ENCODE measurements around the gene TBR1. TPM values are rescaled to one million over a fixed set of nuclear protein-coding genes. Genes with fewer than 3 reads are reported as not detected.

The TBR1 gene
- total RNA-seq, 2 donors from 2014 or later = not detected

- H3K27me3 ChIP-seq (replicated peaks; ENCODE audit: insufficient read depth) = peaks cover 27% of the 10 kb centered on the region
- no peak overlapping the region for H3K4me3 ChIP-seq
- TF ChIP-seq CTCF (IDR thresholded peaks at IDR 0.05) = no peak
- no peaks in the 10 kb centered on the region for H3K36me3 ChIP-seq
- H3K9me3 ChIP-seq = no peaks in the 10 kb centered on the region
- peaks cover 3 to 7% of the 10 kb centered on the region in 2 donors for H3K4me1 ChIP-seq (ENCODE audit: control insufficient read depth in 1 of 2, low read depth in 2 of 2)
- ATAC-seq (ENCODE audit: insufficient number of reproducible peaks, low FRiP score, low read depth) = no peak
- no peak overlapping the region for H3K27ac ChIP-seq
- no peak for DNase-seq (ENCODE audit: low spot score)
These were observed 14.3 kb downstream of the TBR1 start for GRCh38 chr2:161430386-161430785.

- no peak overlapping the region for H3K27ac ChIP-seq
- no peaks in the 10 kb centered on the region for H3K9me3 ChIP-seq
- TF ChIP-seq CTCF (IDR thresholded peaks at IDR 0.05) = no peak
- no peaks in the 10 kb centered on the region for H3K36me3 ChIP-seq
- H3K4me3 ChIP-seq = no peak overlapping the region
- ATAC-seq (ENCODE audit: insufficient number of reproducible peaks, low FRiP score, low read depth) (no peak), DNase-seq (ENCODE audit: low spot score) (no peak)
- peaks cover 10% of the 10 kb centered on the region for H3K27me3 ChIP-seq (replicated peaks; ENCODE audit: insufficient read depth)
- peaks cover 0 to 3% of the 10 kb centered on the region in 2 donors for H3K4me1 ChIP-seq (ENCODE audit: control insufficient read depth in 1 of 2, low read depth in 2 of 2)
These were observed 16.0 kb downstream of the TBR1 start for GRCh38 chr2:161432107-161432506.

- no peak for TF ChIP-seq CTCF (IDR thresholded peaks at IDR 0.05)
- DNase-seq (ENCODE audit: low spot score) (no peak), ATAC-seq (ENCODE audit: insufficient number of reproducible peaks, low FRiP score, low read depth) (no peak)
- H3K9me3 ChIP-seq = no peaks in the 10 kb centered on the region
- no peaks in the 10 kb centered on the region for H3K4me1 ChIP-seq (ENCODE audit: control insufficient read depth in 1 of 2, low read depth in 2 of 2)
- H3K4me3 ChIP-seq = no peak overlapping the region
- H3K36me3 ChIP-seq = no peaks in the 10 kb centered on the region
- H3K27me3 ChIP-seq (replicated peaks; ENCODE audit: insufficient read depth) = no peaks in the 10 kb centered on the region
- H3K27ac ChIP-seq = no peak overlapping the region
These were observed 18.0 kb downstream of the TBR1 start for GRCh38 chr2:161434118-161434517.

- Histone ChIP-seq H3K36me3 (no peaks in the 10 kb centered on the region), H3K4me3 (no peak overlapping the region), H3K27me3 (replicated peaks; ENCODE audit: insufficient read depth) (no peaks in the 10 kb centered on the region), H3K27ac (no peak overlapping the region), H3K9me3 (no peaks in the 10 kb centered on the region), H3K4me1 (ENCODE audit: control insufficient read depth in 1 of 2, low read depth in 2 of 2) (no peaks in the 10 kb centered on the region)
- no peak for ATAC-seq (ENCODE audit: insufficient number of reproducible peaks, low FRiP score, low read depth)
- no peak for DNase-seq (ENCODE audit: low spot score)
- no peak for TF ChIP-seq CTCF (IDR thresholded peaks at IDR 0.05)
These were observed 20.3 kb downstream of the TBR1 start for GRCh38 chr2:161436411-161436810.

- no peak for ATAC-seq (ENCODE audit: insufficient number of reproducible peaks, low FRiP score, low read depth)
- DNase-seq (ENCODE audit: low spot score) = no peak
- Histone ChIP-seq H3K27me3 (replicated peaks; ENCODE audit: insufficient read depth) (no peaks in the 10 kb centered on the region), H3K36me3 (no peaks in the 10 kb centered on the region), H3K4me3 (no peak overlapping the region), H3K9me3 (no peaks in the 10 kb centered on the region), H3K4me1 (ENCODE audit: control insufficient read depth in 1 of 2, low read depth in 2 of 2) (no peaks in the 10 kb centered on the region), H3K27ac (no peak overlapping the region)
- no peak for TF ChIP-seq CTCF (IDR thresholded peaks at IDR 0.05)
These were observed 22.5 kb downstream of the TBR1 start for GRCh38 chr2:161438598-161438997.
